ENCODE measurements around the gene ACKR2. TPM values are rescaled to one million over a fixed set of nuclear protein-coding genes. Genes with fewer than 3 reads are reported as not detected.

Gene ACKR2
- polyA plus RNA-seq, 1 of the 3 experiments (the other 2 are of a cell fraction) = 0.10 TPM

DNA sequence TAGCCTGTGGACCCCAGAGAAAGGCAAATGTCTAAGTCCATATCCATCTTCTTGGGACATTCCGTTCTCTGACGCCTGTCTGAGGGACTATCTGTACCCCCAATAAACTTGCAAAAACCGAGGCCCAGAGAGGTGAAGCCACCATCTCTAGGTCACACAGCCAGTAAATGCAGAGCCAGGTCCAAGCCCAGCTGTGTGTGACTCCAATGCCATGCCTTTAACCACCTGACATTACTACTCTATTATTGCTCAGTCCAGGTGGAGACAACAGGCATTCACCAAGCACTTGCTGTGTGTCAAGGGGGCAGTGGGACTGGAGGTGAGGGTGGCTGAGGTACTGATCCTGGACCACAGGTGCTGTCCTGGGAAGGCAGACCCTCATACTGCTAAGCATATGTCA, 41.0 kb downstream of the ACKR2 start:
- Histone ChIP-seq H4K20me1 (ENCODE audit: insufficient read depth) (no peaks in the 10 kb centered on the region), H3K4me1 (ENCODE audit: control insufficient read depth in 1 of 2, insufficient read depth in 2 of 2, low read depth in 1 of 2, low read length in 1 of 2) (peaks cover 0 to 32% of the 10 kb centered on the region in 2 experiments; a peak in 1 of 4 replicates), H3K9ac (no peak overlapping the region), H3K79me2 (ENCODE audit: insufficient read depth) (no peaks in the 10 kb centered on the region), H3K9me3 (no peaks in the 10 kb centered on the region), H3K27ac (ENCODE audit: low read depth in 2 of 2, low read length in 1 of 2) (no peak overlapping the region), H2AFZ (ENCODE audit: low read depth) (no peak overlapping the region), H3K4me2 (no peak overlapping the region), H3K9me2 (no peaks in the 10 kb centered on the region), H3K36me3 (replicated peaks in 1 of 2; ENCODE audit: control insufficient read depth in 1 of 2, insufficient read depth in 2 of 2, low read length in 1 of 2) (no peaks in the 10 kb centered on the region), H3K4me3 (ENCODE audit: low read depth in 2 of 2, low read length in 1 of 2) (no peak overlapping the region), H3F3A (replicated peaks; ENCODE audit: insufficient read depth) (no peaks in the 10 kb centered on the region), H3K27me3 (ENCODE audit: insufficient read depth) (peaks cover 8% of the 10 kb centered on the region; the same call in 1 of the 2 replicates)
- ChIA-PET POLR2A (no interaction called here), CTCF (interaction anchor here (1.0 to 3.8 kb wide), 5 partner anchors 10 to 31 kb away, joined by 3 to 21 read pairs (median 11); no protein-coding TSS in a partner anchor)
- WGBS (ENCODE audit: low lambda C conversion rate) = 68% methylated on average over 3 of the region's 3 CpGs
- DNase-seq = no peak
- no peak for TF ChIP-seq NFIC (IDR thresholded peaks at IDR 0.05; ENCODE audit: borderline replicate concordance)
- no peak for TF ChIP-seq ELF1 (IDR thresholded peaks at IDR 0.05)
- TF ChIP-seq RXRA (IDR thresholded peaks at IDR 0.05; ENCODE audit: borderline replicate concordance, low read depth) = no peak
- TF ChIP-seq YY1 (IDR thresholded peaks at IDR 0.05; ENCODE audit: low read depth) = no peak
- no peak for TF ChIP-seq GABPA (IDR thresholded peaks at IDR 0.05; ENCODE audit: low read depth)
- no peak for TF ChIP-seq EZH2phosphoT487 (IDR thresholded peaks at IDR 0.05; ENCODE audit: borderline replicate concordance, low read depth)
- no peak for TF ChIP-seq EP300 (IDR thresholded peaks at IDR 0.05; ENCODE audit: borderline replicate concordance in 1 of 2, low read depth in 1 of 2, low read length in 1 of 2)
- no peak for TF ChIP-seq FOXM1 (IDR thresholded peaks at IDR 0.05; ENCODE audit: low read depth)
- no peak for TF ChIP-seq MXI1 (IDR thresholded peaks at IDR 0.05; ENCODE audit: low read depth, low read length)
- TF ChIP-seq, protein P1, sequence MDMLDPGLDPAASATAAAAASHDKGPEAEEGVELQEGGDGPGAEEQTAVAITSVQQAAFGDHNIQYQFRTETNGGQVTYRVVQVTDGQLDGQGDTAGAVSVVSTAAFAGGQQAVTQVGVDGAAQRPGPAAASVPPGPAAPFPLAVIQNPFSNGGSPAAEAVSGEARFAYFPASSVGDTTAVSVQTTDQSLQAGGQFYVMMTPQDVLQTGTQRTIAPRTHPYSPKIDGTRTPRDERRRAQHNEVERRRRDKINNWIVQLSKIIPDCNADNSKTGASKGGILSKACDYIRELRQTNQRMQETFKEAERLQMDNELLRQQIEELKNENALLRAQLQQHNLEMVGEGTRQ (IDR thresholded peaks at IDR 0.05; ENCODE audit: borderline replicate concordance, low read depth, low read length) = no peak
- no peak for TF ChIP-seq FOSL2 (IDR thresholded peaks at IDR 0.05; ENCODE audit: borderline replicate concordance, low read depth)
- TF ChIP-seq TCF12 (IDR thresholded peaks at IDR 0.05) = no peak
- no peak for TF ChIP-seq NRF1 (IDR thresholded peaks at IDR 0.05; ENCODE audit: low read depth, low read length)
- no peak for TF ChIP-seq RAD21 (IDR thresholded peaks at IDR 0.05; ENCODE audit: low read length)
- no peak for TF ChIP-seq RFX5 (IDR thresholded peaks at IDR 0.05; ENCODE audit: low read length)
- TF ChIP-seq PBX3 (IDR thresholded peaks at IDR 0.05) = no peak
- TF ChIP-seq, protein P2, sequence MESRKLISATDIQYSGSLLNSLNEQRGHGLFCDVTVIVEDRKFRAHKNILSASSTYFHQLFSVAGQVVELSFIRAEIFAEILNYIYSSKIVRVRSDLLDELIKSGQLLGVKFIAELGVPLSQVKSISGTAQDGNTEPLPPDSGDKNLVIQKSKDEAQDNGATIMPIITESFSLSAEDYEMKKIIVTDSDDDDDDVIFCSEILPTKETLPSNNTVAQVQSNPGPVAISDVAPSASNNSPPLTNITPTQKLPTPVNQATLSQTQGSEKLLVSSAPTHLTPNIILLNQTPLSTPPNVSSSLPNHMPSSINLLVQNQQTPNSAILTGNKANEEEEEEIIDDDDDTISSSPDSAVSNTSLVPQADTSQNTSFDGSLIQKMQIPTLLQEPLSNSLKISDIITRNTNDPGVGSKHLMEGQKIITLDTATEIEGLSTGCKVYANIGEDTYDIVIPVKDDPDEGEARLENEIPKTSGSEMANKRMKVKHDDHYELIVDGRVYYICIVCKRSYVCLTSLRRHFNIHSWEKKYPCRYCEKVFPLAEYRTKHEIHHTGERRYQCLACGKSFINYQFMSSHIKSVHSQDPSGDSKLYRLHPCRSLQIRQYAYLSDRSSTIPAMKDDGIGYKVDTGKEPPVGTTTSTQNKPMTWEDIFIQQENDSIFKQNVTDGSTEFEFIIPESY (IDR thresholded peaks at IDR 0.05; ENCODE audit: borderline replicate concordance, low read depth) = no peak
- TF ChIP-seq FOXJ3 (CRISPR knock-in tag; IDR thresholded peaks at IDR 0.05) = no peak
- no peak for TF ChIP-seq SMC3 (IDR thresholded peaks at IDR 0.05; ENCODE audit: low read depth, low read length)
- no peak for TF ChIP-seq RCOR1 (IDR thresholded peaks at IDR 0.05; ENCODE audit: low read length)
